IMR-90 (cell line): ENCODE measurements around the gene SOX5. TPM values are rescaled to one million over a fixed set of nuclear protein-coding genes. Genes with fewer than 3 reads are reported as not detected.
"Not testable (repeated sequence)": the region's sequence is repeated elsewhere in the genome, so short reads cannot be mapped to it uniquely, and the experiment has no call there.

Experiments used
- ATAC-seq: fragments of 200-7000 bp; cut with Tn5 transposase; 2 replicates; pipeline ENCODE4 v1.9.1; 2020; ENCODE audit warnings: low read depth, mild to moderate bottlenecking, moderate library complexity
- BruUV-seq: library from RNA; stranded (reverse); fragments of 400-500 nt; replicated peaks from 2 replicates; lab custom pipeline; 2021; lab: Mats Ljungman, UMichigan
- CTCF ChIA-PET: fragments of 300-600 bp; formaldehyde crosslinking; extraction: SDS; loops from one replicate; lab custom pipeline; 2021; ENCODE audit warnings: antibody characterized with exemption; lab: Yijun Ruan, JAX
- POLR2A ChIA-PET: fragments of 300-600 bp; sonication (Branson Sonifier 250); formaldehyde crosslinking; loops from one replicate; lab custom pipeline; 2022; ENCODE audit warnings: antibody characterized with exemption; ENCODE audit not compliant: unreplicated experiment; lab: Charles Lee
- DNase-seq: peaks from one replicate; pipeline ENCODE4 v3.0.0; 2013
- H2AFZ ChIP-seq: replicated peaks from 2 replicates; pipeline ENCODE3; 2013; ENCODE audit warnings: low read length, mild to moderate bottlenecking; ENCODE audit not compliant: poor library complexity
- H2AK5ac ChIP-seq: 2 replicates; pipeline ENCODE4 v1.6.1; 2013; ENCODE audit warnings: low read depth, low read length, inconsistent platforms
- H2AK9ac ChIP-seq: replicated peaks from 2 replicates; pipeline ENCODE3; 2013; ENCODE audit warnings: mild to moderate bottlenecking, low read depth, low read length, moderate library complexity; ENCODE audit not compliant: poor library complexity
- H2BK120ac ChIP-seq: 2 replicates; pipeline ENCODE4 v1.6.1; 2013; ENCODE audit warnings: low read depth, low read length, inconsistent platforms
- H2BK15ac ChIP-seq: 3 replicates; pipeline ENCODE4 v1.6.1; 2013; ENCODE audit warnings: low read depth, low read length, inconsistent platforms
- H2BK20ac ChIP-seq: 2 replicates; pipeline ENCODE4 v1.6.1; 2013; ENCODE audit warnings: low read depth, mild to moderate bottlenecking, inconsistent platforms, low read length, moderate library complexity
- H2BK5ac ChIP-seq: 2 replicates; pipeline ENCODE4 v1.6.1; 2013; ENCODE audit warnings: mild to moderate bottlenecking, low read depth, low read length, inconsistent platforms; ENCODE audit not compliant: poor library complexity, severe bottlenecking
- H3K14ac ChIP-seq: replicated peaks from 2 replicates; pipeline ENCODE4 v1.6.1; 2013; ENCODE audit warnings: low read depth, low read length, inconsistent platforms
- H3K18ac ChIP-seq: 2 replicates; pipeline ENCODE4 v1.6.1; 2013; ENCODE audit warnings: low read depth, low read length, control low read depth
- H3K23ac ChIP-seq: 2 replicates; pipeline ENCODE4 v1.6.1; 2013; ENCODE audit warnings: low read depth, low read length, inconsistent platforms
- H3K27ac ChIP-seq: 2 replicates; pipeline ENCODE4 v1.5.1; 2013; ENCODE audit warnings: mild to moderate bottlenecking, control low read depth, low read length; ENCODE audit not compliant: insufficient read depth
- H3K27me3 ChIP-seq: 2 replicates; pipeline ENCODE4 v1.6.1; 2013; ENCODE audit warnings: low read length; ENCODE audit not compliant: control insufficient read depth, insufficient read depth
- H3K36me3 ChIP-seq: 2 replicates; pipeline ENCODE4 v1.6.1; 2013; ENCODE audit warnings: low read length, mixed read lengths; ENCODE audit not compliant: control insufficient read depth, insufficient read depth
- H3K4ac ChIP-seq: 2 replicates; pipeline ENCODE4 v1.6.1; 2013; ENCODE audit warnings: low read depth, low read length, inconsistent platforms
- H3K4me1 ChIP-seq: 2 replicates; pipeline ENCODE4 v1.6.1; 2013; ENCODE audit warnings: low read length, mixed read lengths; ENCODE audit not compliant: control insufficient read depth, insufficient read depth
- H3K4me2 ChIP-seq: 2 replicates; pipeline ENCODE4 v1.6.1; 2013; ENCODE audit warnings: low read depth, mild to moderate bottlenecking, control low read depth, low read length, moderate library complexity
- H3K4me3 ChIP-seq: 2 replicates; pipeline ENCODE4 v1.5.1; 2013; ENCODE audit warnings: low read depth, mild to moderate bottlenecking, control low read depth, low read length, moderate library complexity; ENCODE audit not compliant: insufficient read depth
- H3K56ac ChIP-seq: 2 replicates; pipeline ENCODE4 v1.6.1; 2013; ENCODE audit warnings: low read length, inconsistent platforms; ENCODE audit not compliant: insufficient read depth; ENCODE audit errors: extremely low read depth
- H3K79me1 ChIP-seq, 2 experiments: 2 replicates each; pipeline ENCODE4 v1.6.1; 2013; ENCODE audit warnings: low read length in 2 of 2, inconsistent platforms in 1 of 2, low read depth in 1 of 2
- H3K9ac ChIP-seq: 2 replicates; pipeline ENCODE4 v1.6.1; 2013; ENCODE audit warnings: low read depth, low read length, control low read depth
- H3K9me1 ChIP-seq: 2 replicates; pipeline ENCODE4 v1.6.1; 2013; ENCODE audit warnings: low read length, inconsistent platforms; ENCODE audit not compliant: insufficient read depth
- H3K9me3 ChIP-seq: 2 replicates; pipeline ENCODE4 v1.6.1; 2013; ENCODE audit warnings: low read length; ENCODE audit not compliant: control insufficient read depth, insufficient read depth
- H4K20me1 ChIP-seq: 2 replicates; pipeline ENCODE4 v1.6.1; 2013; ENCODE audit warnings: low read length, inconsistent platforms; ENCODE audit not compliant: insufficient read depth
- H4K5ac ChIP-seq: 2 replicates; pipeline ENCODE4 v1.6.1; 2013; ENCODE audit warnings: mild to moderate bottlenecking, low read depth, low read length, control low read depth
- H4K8ac ChIP-seq, 2 experiments: 2 replicates each; pipeline ENCODE4 v1.6.1; 2013; ENCODE audit warnings: low read depth in 2 of 2, low read length in 2 of 2, control low read depth in 1 of 2, inconsistent platforms in 1 of 2
- H4K91ac ChIP-seq: 2 replicates; pipeline ENCODE4 v1.6.1; 2013; ENCODE audit warnings: low read depth, low read length, inconsistent platforms; ENCODE audit not compliant: insufficient read depth
- WGBS, 2 experiments: methylation state at CpG; one replicate each; pipeline versions ENCODE4 v1.1.5 to v1.1.7; 2013; ENCODE audit warnings: missing lambda C conversion rate in 2 of 2; ENCODE audit not compliant: insufficient read length in 1 of 2; ENCODE audit errors: extremely low coverage in 2 of 2; 5-methylcytosine and 5-hydroxymethylcytosine counted together
- dilution Hi-C: fragments of 300-500 bp; cut with HindIII; formaldehyde crosslinking; loops from one replicate; pipeline ENCODE4 v1.14.3; 2018; ENCODE audit warnings: low sequenced_read_pairs; ENCODE audit not compliant: unreplicated experiment
- in situ Hi-C: fragments of 300-500 bp; cut with MboI; formaldehyde crosslinking; loops from 3 replicates; pipeline ENCODE4 v1.14.3; 2019; ENCODE audit warnings: low sequenced_read_pairs, inconsistent platforms, mixed read lengths
- intact Hi-C: fragments of 100-400 bp; cut with micrococcal nuclease; formaldehyde crosslinking; loops from 2 replicates; pipeline ENCODE4 v1.10.0; 2022
- polyA plus RNA-seq, 3 experiments: library from polyadenylated mRNA; depleted of rRNA; stranded (reverse); fragments of >200 nt; gene quantifications; 2 replicates each; pipeline ENCODE4 v1.2.3, GENCODE V29; 2012; ENCODE audit warnings: low replicate concordance in 1 of 3
- total RNA-seq: library from RNA; depleted of rRNA; stranded (reverse); fragments of >200 nt; gene quantifications from 2 replicates; pipeline ENCODE4 v1.2.3, GENCODE V29; 2012

The SOX5 gene
- total and polyA plus RNA-seq, 2 of the 4 experiments (the other 2 are of a cell fraction) = 1.1 to 13.1 TPM

DNA sequence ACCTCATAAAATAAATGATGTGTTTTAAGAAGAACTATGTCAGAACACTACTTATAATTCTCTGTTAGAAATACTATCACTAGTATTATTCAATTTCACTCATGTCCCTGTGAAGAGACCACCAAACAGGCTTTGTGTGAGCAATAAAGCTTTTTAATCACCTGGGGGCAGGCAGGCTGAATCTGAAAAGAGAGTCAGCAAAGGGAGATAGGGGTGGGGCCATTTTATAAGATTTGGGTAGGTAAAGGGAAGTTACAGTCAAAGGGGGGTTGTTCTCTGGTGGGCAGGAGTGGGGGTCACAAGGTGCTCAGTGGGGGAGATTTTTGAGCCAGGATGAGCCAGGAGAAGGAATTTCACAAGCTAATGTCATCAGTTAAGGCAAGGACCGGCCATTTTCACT, 443.7 kb downstream of the SOX5 start:
- H3K18ac ChIP-seq, H2BK15ac ChIP-seq, H4K5ac ChIP-seq, H3K27ac ChIP-seq, CTCF ChIA-PET, H3K9ac ChIP-seq, H3K9me1 ChIP-seq, H2BK20ac ChIP-seq, H3K79me1 ChIP-seq, H3K4ac ChIP-seq, H4K8ac ChIP-seq, H4K20me1 ChIP-seq, H2AFZ ChIP-seq, H2BK120ac ChIP-seq, H3K14ac ChIP-seq, H3K23ac ChIP-seq, POLR2A ChIA-PET, dilution Hi-C loops, H2AK9ac ChIP-seq, H3K9me3 ChIP-seq, H4K91ac ChIP-seq, H3K36me3 ChIP-seq, ATAC-seq, H2BK5ac ChIP-seq, H3K27me3 ChIP-seq, BruUV-seq, H3K4me2 ChIP-seq, H2AK5ac ChIP-seq, H3K4me3 ChIP-seq, H3K56ac ChIP-seq, H3K4me1 ChIP-seq, intact Hi-C loops, DNase-seq, in situ Hi-C loops: not testable (repeated sequence)
- no CpG with 5 or more reads among the region's 1 CpG for WGBS, 2 experiments
